ENCODE data around the gene MCHR1.

Gene MCHR1

GRCh38 chr22:40728731-40729189 is 49.5 kb downstream of the MCHR1 start:
- DNase-seq, result peak; percentile 65

GRCh38 chr22:40729284-40729683 is 50.0 kb downstream of the MCHR1 start:
- DNase-seq, result no peak

Measured in hematopoietic multipotent progenitor cell treated with erythropoietin and hydrocortisone succinate and interleukin-3 and kit ligand, for 4 days (in vitro differentiated cells).